Measurements from ENCODE around the gene SARM1.

DNA sequence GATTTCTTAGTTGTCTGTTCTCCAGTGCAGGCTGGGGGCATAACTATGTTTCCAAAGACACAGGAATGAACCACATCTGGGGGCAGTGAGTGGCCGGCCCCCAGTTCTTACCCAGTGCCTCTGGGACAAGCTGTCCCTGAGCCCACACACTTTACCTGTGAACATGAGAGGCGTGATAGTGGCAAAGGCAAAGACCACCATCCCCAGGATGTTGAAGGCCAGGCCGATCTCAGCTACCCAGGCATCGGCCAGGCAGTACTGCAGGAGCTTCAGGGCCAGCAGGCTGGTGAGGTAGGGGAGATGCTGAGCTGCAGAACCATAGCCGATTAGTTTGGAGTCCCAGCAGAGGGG, 32.9 kb downstream of the SARM1 start:
- no peak for TF ChIP-seq POLR2A (IDR thresholded peaks at IDR 0.05; ENCODE audit: low read depth, low read length)
- no peak for TF ChIP-seq TAF1 (IDR thresholded peaks at IDR 0.05; ENCODE audit: low read depth, low read length)
- no peak for TF ChIP-seq POLR2AphosphoS5 (IDR thresholded peaks at IDR 0.05; ENCODE audit: low read depth, low read length)
- no peak for TF ChIP-seq POU2F2 (IDR thresholded peaks at IDR 0.05; ENCODE audit: low read depth, low read length)

Measured in GM12891 (cell line).